Mesendoderm (in vitro differentiated cells): ENCODE measurements around the gene SND1.
A peak's percentile ranks its signal among the peaks of the same experiment; 100 is the strongest.

Experiments
- DNase-seq: peaks from one replicate; pipeline ENCODE4 v3.0.0; 2013
- H2AK5ac ChIP-seq: 2 replicates; pipeline ENCODE4 v1.6.1; 2013; ENCODE audit warnings: low read length, inconsistent platforms
- H2BK120ac ChIP-seq: 2 replicates; pipeline ENCODE4 v1.6.1; 2013; ENCODE audit warnings: low read depth, mild to moderate bottlenecking, low read length, moderate library complexity, mixed read lengths
- H2BK15ac ChIP-seq: replicated peaks from 2 replicates; pipeline ENCODE4 v1.6.1; 2013; ENCODE audit warnings: low read depth, mild to moderate bottlenecking, moderate library complexity
- H2BK5ac ChIP-seq: 2 replicates; pipeline ENCODE4 v1.6.1; 2013; ENCODE audit warnings: low read length, inconsistent platforms
- H3K18ac ChIP-seq: 2 replicates; pipeline ENCODE4 v1.6.1; 2013; ENCODE audit warnings: mild to moderate bottlenecking, low read length, mixed read lengths
- H3K23ac ChIP-seq: one replicate; pipeline ENCODE4 v1.6.1; 2013; ENCODE audit warnings: low read length
- H3K27ac ChIP-seq: 2 replicates; pipeline ENCODE4 v1.5.1; 2013; ENCODE audit warnings: low read depth, mild to moderate bottlenecking, inconsistent platforms, low read length, moderate library complexity
- H3K27me3 ChIP-seq: 2 replicates; pipeline ENCODE4 v1.6.1; 2013; ENCODE audit warnings: low read length, control low read depth, mild to moderate bottlenecking, inconsistent platforms; ENCODE audit not compliant: insufficient read depth, poor library complexity
- H3K36me3 ChIP-seq: 2 replicates; pipeline ENCODE4 v1.6.1; 2013; ENCODE audit warnings: low read length, inconsistent platforms; ENCODE audit not compliant: control insufficient read depth, insufficient read depth
- H3K4ac ChIP-seq: one replicate; pipeline ENCODE4 v1.6.1; 2013; ENCODE audit warnings: low read depth, mild to moderate bottlenecking, low read length, moderate library complexity
- H3K4me1 ChIP-seq: 2 replicates; pipeline ENCODE4 v1.6.1; 2013; ENCODE audit warnings: low read depth, low read length, inconsistent platforms; ENCODE audit not compliant: control insufficient read depth
- H3K4me2 ChIP-seq: 2 replicates; pipeline ENCODE4 v1.6.1; 2013; ENCODE audit warnings: low read length
- H3K4me3 ChIP-seq: 2 replicates; pipeline ENCODE4 v1.5.1; 2013; ENCODE audit warnings: mild to moderate bottlenecking, low read length
- H3K56ac ChIP-seq: one replicate; pipeline ENCODE4 v1.6.1; 2013; ENCODE audit warnings: low read length
- H3K79me1 ChIP-seq: 2 replicates; pipeline ENCODE4 v1.6.1; 2013; ENCODE audit warnings: low read length, inconsistent platforms
- H3K79me2 ChIP-seq: 2 replicates; pipeline ENCODE4 v1.6.1; 2013; ENCODE audit warnings: mild to moderate bottlenecking, low read length; ENCODE audit not compliant: control insufficient read depth, insufficient read depth
- H3K9ac ChIP-seq: 2 replicates; pipeline ENCODE4 v1.6.1; 2013; ENCODE audit warnings: low read length, inconsistent platforms
- H4K5ac ChIP-seq: one replicate; pipeline ENCODE4 v1.6.1; 2013; ENCODE audit warnings: low read length
- H4K8ac ChIP-seq: one replicate; pipeline ENCODE4 v1.6.1; 2013; ENCODE audit warnings: low read depth, mild to moderate bottlenecking, control low read depth, low read length, moderate library complexity
- WGBS: extraction: QIAGEN DNeasy Blood & Tissue Kit; methylation state at CpG from one replicate; pipeline ENCODE4 v1.1.7; 2013; ENCODE audit warnings: low lambda C conversion rate, missing lambda C conversion rate; ENCODE audit not compliant: insufficient coverage; ENCODE audit errors: extremely low coverage; 5-methylcytosine and 5-hydroxymethylcytosine counted together

The SND1 gene

GRCh38 chr7:127786184-127786583, 134.2 kb downstream of the SND1 start:
- Histone ChIP-seq H3K79me2 (peaks cover 23% of the 10 kb centered on the region), H3K36me3 (no peaks in the 10 kb centered on the region), H2BK15ac (no peak overlapping the region), H4K8ac (no peak overlapping the region), H3K56ac (no peak overlapping the region), H2BK5ac (no peak overlapping the region), H3K4ac (no peak overlapping the region), H3K27me3 (no peaks in the 10 kb centered on the region), H3K27ac (no peak overlapping the region), H3K23ac (no peak overlapping the region), H3K18ac (no peak overlapping the region), H3K79me1 (peaks cover 18% of the 10 kb centered on the region), H3K4me3 (no peak overlapping the region), H3K4me2 (no peak overlapping the region), H2AK5ac (no peak overlapping the region), H2BK120ac (no peak overlapping the region), H3K4me1 (peaks cover 14% of the 10 kb centered on the region), H3K9ac (no peak overlapping the region), H4K5ac (no peak overlapping the region)
- WGBS: no CpG with 5 or more reads among the region's 1 CpG
- DNase-seq: no peak

GRCh38 chr7:127789031-127789430, 137.0 kb downstream of the SND1 start:
- H3K4me2 ChIP-seq: no peak overlapping the region
- no peak overlapping the region for H3K4ac ChIP-seq
- H3K27ac ChIP-seq: no peak overlapping the region
- no peak overlapping the region for H2BK5ac ChIP-seq
- no peak overlapping the region for H3K56ac ChIP-seq
- H2BK15ac ChIP-seq: no peak overlapping the region
- WGBS: no CpG with 5 or more reads among the region's 3 CpGs
- no peak overlapping the region for H3K23ac ChIP-seq
- no peak for DNase-seq
- peaks cover 1% of the 10 kb centered on the region for H3K4me1 ChIP-seq
- no peaks in the 10 kb centered on the region for H3K36me3 ChIP-seq
- H2AK5ac ChIP-seq: no peak overlapping the region
- H3K4me3 ChIP-seq: no peak overlapping the region
- H3K18ac ChIP-seq: no peak overlapping the region
- H4K8ac ChIP-seq: no peak overlapping the region
- peaks cover 26% of the 10 kb centered on the region for H3K79me2 ChIP-seq
- no peak overlapping the region for H3K9ac ChIP-seq
- H3K27me3 ChIP-seq: no peaks in the 10 kb centered on the region
- no peak overlapping the region for H2BK120ac ChIP-seq
- peaks cover 21% of the 10 kb centered on the region for H3K79me1 ChIP-seq
- no peak overlapping the region for H4K5ac ChIP-seq

GRCh38 chr7:127791446-127792189, 139.6 kb downstream of the SND1 start:
- no peak overlapping the region for H3K4me2 ChIP-seq
- no peak overlapping the region for H2BK5ac ChIP-seq
- no peak overlapping the region for H2BK120ac ChIP-seq
- 100% methylated on average over 2 of the region's 6 CpGs for WGBS
- no peaks in the 10 kb centered on the region for H3K4me1 ChIP-seq
- no peak overlapping the region for H3K4ac ChIP-seq
- no peaks in the 10 kb centered on the region for H3K36me3 ChIP-seq
- no peak overlapping the region for H3K9ac ChIP-seq
- no peak overlapping the region for H4K8ac ChIP-seq
- H2BK15ac ChIP-seq: no peak overlapping the region
- no peak overlapping the region for H3K56ac ChIP-seq
- H3K27me3 ChIP-seq: no peaks in the 10 kb centered on the region
- no peak overlapping the region for H3K27ac ChIP-seq
- no peak for DNase-seq
- H4K5ac ChIP-seq: no peak overlapping the region
- no peak overlapping the region for H3K4me3 ChIP-seq
- no peak overlapping the region for H3K18ac ChIP-seq
- H3K23ac ChIP-seq: no peak overlapping the region
- peaks cover 20% of the 10 kb centered on the region for H3K79me1 ChIP-seq
- no peak overlapping the region for H2AK5ac ChIP-seq
- H3K79me2 ChIP-seq: peaks cover 21% of the 10 kb centered on the region

GRCh38 chr7:127792528-127793342, 140.7 kb downstream of the SND1 start:
- no peak overlapping the region for H2BK15ac ChIP-seq
- no peak overlapping the region for H3K23ac ChIP-seq
- H3K56ac ChIP-seq: no peak overlapping the region
- no peak overlapping the region for H2BK5ac ChIP-seq
- no peak overlapping the region for H2AK5ac ChIP-seq
- no peak overlapping the region for H4K5ac ChIP-seq
- no CpG with 5 or more reads among the region's 5 CpGs for WGBS
- H4K8ac ChIP-seq: no peak overlapping the region
- no peak overlapping the region for H2BK120ac ChIP-seq
- H3K18ac ChIP-seq: no peak overlapping the region
- H3K79me1 ChIP-seq: peaks cover 18% of the 10 kb centered on the region
- no peak overlapping the region for H3K4me3 ChIP-seq
- no peak overlapping the region for H3K27ac ChIP-seq
- peak; percentile 88 for DNase-seq
- H3K27me3 ChIP-seq: no peaks in the 10 kb centered on the region
- H3K4me1 ChIP-seq: peaks cover 2% of the 10 kb centered on the region
- H3K79me2 ChIP-seq: peaks cover 22% of the 10 kb centered on the region
- no peaks in the 10 kb centered on the region for H3K36me3 ChIP-seq
- no peak overlapping the region for H3K9ac ChIP-seq
- no peak overlapping the region for H3K4me2 ChIP-seq
- no peak overlapping the region for H3K4ac ChIP-seq

- H4K8ac ChIP-seq: no peak overlapping the region
- H3K18ac ChIP-seq: no peak overlapping the region
- peaks cover 25% of the 10 kb centered on the region for H3K79me2 ChIP-seq
- H3K4me2 ChIP-seq: no peak overlapping the region
- H2BK15ac ChIP-seq: no peak overlapping the region
- H3K79me1 ChIP-seq: peaks cover 22% of the 10 kb centered on the region
- no peak overlapping the region for H3K56ac ChIP-seq
- H3K4ac ChIP-seq: no peak overlapping the region
- H3K4me1 ChIP-seq: peaks cover 2% of the 10 kb centered on the region
- no peak overlapping the region for H3K23ac ChIP-seq
- no peak overlapping the region for H2BK120ac ChIP-seq
- H2BK5ac ChIP-seq: no peak overlapping the region
- no peak overlapping the region for H3K9ac ChIP-seq
- no peaks in the 10 kb centered on the region for H3K27me3 ChIP-seq
- no peak overlapping the region for H3K27ac ChIP-seq
- no peak overlapping the region for H2AK5ac ChIP-seq
- no peaks in the 10 kb centered on the region for H3K36me3 ChIP-seq
- H3K4me3 ChIP-seq: no peak overlapping the region
- DNase-seq: no peak
- WGBS: no CpG with 5 or more reads among the region's 4 CpGs
- H4K5ac ChIP-seq: no peak overlapping the region
Observed at GRCh38 chr7:127793582-127793981, 141.6 kb downstream of the SND1 start.
